ENCODE measurements around the gene TEKT4. TPM values are rescaled to one million over a fixed set of nuclear protein-coding genes. Genes with fewer than 3 reads are reported as not detected.

Gene TEKT4
- total RNA-seq, 1 donor = not detected

DNA sequence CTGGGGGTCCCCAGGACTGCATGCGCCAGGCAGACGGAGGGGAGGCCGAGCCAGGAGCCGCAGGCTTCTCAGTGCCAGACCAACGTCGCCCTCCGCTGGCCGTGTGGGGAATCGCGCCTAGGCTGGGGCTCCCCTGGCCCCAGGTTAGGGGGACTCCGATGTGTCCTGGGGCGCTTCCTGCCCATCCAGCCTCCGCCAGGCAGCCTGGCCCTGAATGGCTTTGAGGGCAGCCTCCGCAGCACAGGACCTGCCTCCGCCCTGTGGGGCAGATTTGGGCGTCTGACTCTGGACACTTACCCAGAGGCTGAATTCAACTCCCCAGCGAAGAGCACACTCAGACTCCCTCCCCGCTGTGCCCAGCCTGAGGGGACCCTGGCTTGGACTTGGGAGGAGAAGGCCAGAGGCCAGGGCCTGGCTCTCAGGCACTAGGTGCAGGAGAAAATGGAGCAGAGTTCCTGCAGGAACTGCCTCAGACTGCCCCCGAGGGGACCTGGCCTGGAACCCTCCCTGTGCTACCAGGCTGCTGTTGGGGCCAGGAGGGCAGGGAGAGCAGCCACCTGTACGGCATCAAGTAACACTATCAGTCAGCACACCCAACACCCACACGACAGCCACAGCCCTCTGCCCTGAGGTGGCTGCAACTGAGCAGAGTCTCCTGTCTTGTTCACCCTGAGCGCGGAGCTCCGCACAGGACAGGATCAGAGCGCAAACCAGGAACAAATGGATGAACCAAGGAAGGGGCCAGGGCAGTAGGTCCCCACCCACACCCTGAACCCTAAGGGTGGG lies 597 bp upstream of the TEKT4 start:
- TF ChIP-seq, protein P1, sequence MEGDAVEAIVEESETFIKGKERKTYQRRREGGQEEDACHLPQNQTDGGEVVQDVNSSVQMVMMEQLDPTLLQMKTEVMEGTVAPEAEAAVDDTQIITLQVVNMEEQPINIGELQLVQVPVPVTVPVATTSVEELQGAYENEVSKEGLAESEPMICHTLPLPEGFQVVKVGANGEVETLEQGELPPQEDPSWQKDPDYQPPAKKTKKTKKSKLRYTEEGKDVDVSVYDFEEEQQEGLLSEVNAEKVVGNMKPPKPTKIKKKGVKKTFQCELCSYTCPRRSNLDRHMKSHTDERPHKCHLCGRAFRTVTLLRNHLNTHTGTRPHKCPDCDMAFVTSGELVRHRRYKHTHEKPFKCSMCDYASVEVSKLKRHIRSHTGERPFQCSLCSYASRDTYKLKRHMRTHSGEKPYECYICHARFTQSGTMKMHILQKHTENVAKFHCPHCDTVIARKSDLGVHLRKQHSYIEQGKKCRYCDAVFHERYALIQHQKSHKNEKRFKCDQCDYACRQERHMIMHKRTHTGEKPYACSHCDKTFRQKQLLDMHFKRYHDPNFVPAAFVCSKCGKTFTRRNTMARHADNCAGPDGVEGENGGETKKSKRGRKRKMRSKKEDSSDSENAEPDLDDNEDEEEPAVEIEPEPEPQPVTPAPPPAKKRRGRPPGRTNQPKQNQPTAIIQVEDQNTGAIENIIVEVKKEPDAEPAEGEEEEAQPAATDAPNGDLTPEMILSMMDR (IDR thresholded peaks at IDR 0.05; ENCODE audit: extremely low read depth, low read depth, low read length) = peak; percentile 38
- no peak overlapping the region for H3K4me3 ChIP-seq (ENCODE audit: insufficient read depth, low read length)
- no peaks in the 10 kb centered on the region for H3K27me3 ChIP-seq (ENCODE audit: insufficient read depth, low read length)
- no peak overlapping the region for H3K27ac ChIP-seq (ENCODE audit: low read depth, low read length)
- no peak overlapping the region for H3K4me2 ChIP-seq (ENCODE audit: insufficient read depth, low read length)
- no peak overlapping the region for H2AFZ ChIP-seq (ENCODE audit: low read length)
- no peaks in the 10 kb centered on the region for H3K79me2 ChIP-seq (ENCODE audit: insufficient read depth, low read length)
- peak; percentile 80 for DNase-seq (ENCODE audit: insufficient read length, low spot score, missing footprints)
- no peaks in the 10 kb centered on the region for H3K4me1 ChIP-seq (ENCODE audit: insufficient read depth, low read length)
- no peaks in the 10 kb centered on the region for H3K9me3 ChIP-seq (ENCODE audit: low read depth, low read length)
- no peaks in the 10 kb centered on the region for H3K36me3 ChIP-seq (ENCODE audit: insufficient read depth, low read length)
- H4K20me1 ChIP-seq (ENCODE audit: insufficient read depth, low read length) = no peaks in the 10 kb centered on the region

DNA sequence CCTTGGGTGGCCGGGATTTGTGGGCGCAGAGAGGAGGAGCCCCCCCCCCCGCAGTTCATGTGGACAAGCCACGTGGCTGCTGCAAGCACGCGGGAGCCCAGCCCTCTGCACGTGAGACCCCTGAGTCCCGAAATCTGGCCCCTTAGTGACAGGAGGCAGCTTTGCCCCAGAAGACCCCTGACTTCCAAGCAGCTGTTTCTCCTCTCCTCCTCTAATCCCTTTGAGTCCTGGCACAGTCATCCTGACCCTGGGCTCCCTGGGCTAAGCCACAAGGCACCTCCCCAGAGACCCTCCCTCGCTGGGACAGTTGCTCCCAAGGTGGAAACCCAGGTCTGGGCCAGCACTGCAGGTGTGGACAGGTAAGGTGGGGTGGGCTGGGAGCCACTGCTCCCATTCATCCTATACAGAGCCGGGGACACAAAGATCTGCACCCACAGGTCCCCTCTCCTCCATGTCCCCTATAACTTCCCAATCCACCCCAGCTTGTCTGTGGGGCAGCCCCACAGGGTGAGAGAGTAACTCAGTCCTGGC lies 923 bp downstream of the TEKT4 start:
- TF ChIP-seq, protein P1 (IDR thresholded peaks at IDR 0.05; ENCODE audit: extremely low read depth, low read depth, low read length) = no peak

DNA sequence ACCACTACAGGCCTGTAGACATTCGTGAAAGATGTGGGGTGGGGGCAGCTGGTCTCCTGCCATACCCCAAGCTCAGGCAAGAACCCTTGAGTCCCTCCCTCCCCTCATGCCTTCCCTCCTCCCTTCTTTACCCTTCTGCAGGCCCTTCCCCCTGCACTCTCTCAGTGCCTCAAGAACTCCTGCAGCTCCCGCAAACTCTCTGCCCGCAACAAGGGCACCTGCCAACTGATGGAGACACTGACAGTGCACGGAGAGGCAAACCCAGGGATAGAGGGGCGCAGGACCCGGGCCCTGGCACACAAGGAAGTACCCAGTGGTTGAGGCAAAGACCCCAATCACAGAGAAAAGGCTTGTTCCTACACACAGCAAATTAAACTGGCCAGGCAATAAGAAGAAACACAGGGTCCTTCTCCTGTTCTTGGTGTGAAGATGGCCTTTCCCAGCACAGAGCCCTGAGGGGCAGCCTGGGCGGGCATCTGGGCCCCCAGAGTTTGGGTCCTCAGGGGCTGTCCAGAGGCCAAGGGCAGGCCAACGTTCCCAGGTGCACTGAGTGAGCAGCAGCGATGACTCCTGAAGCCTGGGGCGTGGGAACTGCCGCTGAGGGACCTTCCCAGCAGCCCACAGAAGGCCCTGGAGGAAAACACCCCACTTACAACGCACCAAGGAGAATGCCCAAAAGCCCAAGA lies 1.6 kb downstream of the TEKT4 start:
- no peak overlapping the region for H3K4me3 ChIP-seq (ENCODE audit: insufficient read depth, low read length)
- no peak overlapping the region for H2AFZ ChIP-seq (ENCODE audit: low read length)
- no peaks in the 10 kb centered on the region for H3K4me1 ChIP-seq (ENCODE audit: insufficient read depth, low read length)
- no peak overlapping the region for H3K4me2 ChIP-seq (ENCODE audit: insufficient read depth, low read length)
- H3K9me3 ChIP-seq (ENCODE audit: low read depth, low read length) = no peaks in the 10 kb centered on the region
- H4K20me1 ChIP-seq (ENCODE audit: insufficient read depth, low read length) = no peaks in the 10 kb centered on the region
- TF ChIP-seq, protein P1 (IDR thresholded peaks at IDR 0.05; ENCODE audit: extremely low read depth, low read depth, low read length) = no peak
- DNase-seq (ENCODE audit: insufficient read length, low spot score, missing footprints) = peak; percentile 56
- no peaks in the 10 kb centered on the region for H3K36me3 ChIP-seq (ENCODE audit: insufficient read depth, low read length)
- no peak overlapping the region for H3K27ac ChIP-seq (ENCODE audit: low read depth, low read length)
- no peaks in the 10 kb centered on the region for H3K79me2 ChIP-seq (ENCODE audit: insufficient read depth, low read length)
- no peaks in the 10 kb centered on the region for H3K27me3 ChIP-seq (ENCODE audit: insufficient read depth, low read length)

More for the DNA sequence above, 923 bp downstream of the TEKT4 start:
- Histone ChIP-seq H4K20me1 (ENCODE audit: insufficient read depth, low read length) (no peaks in the 10 kb centered on the region), H3K79me2 (ENCODE audit: insufficient read depth, low read length) (no peaks in the 10 kb centered on the region), H3K27me3 (ENCODE audit: insufficient read depth, low read length) (no peaks in the 10 kb centered on the region), H3K36me3 (ENCODE audit: insufficient read depth, low read length) (no peaks in the 10 kb centered on the region), H3K4me2 (ENCODE audit: insufficient read depth, low read length) (no peak overlapping the region), H2AFZ (ENCODE audit: low read length) (no peak overlapping the region), H3K4me3 (ENCODE audit: insufficient read depth, low read length) (no peak overlapping the region), H3K27ac (ENCODE audit: low read depth, low read length) (no peak overlapping the region), H3K9me3 (ENCODE audit: low read depth, low read length) (no peaks in the 10 kb centered on the region), H3K4me1 (ENCODE audit: insufficient read depth, low read length) (no peaks in the 10 kb centered on the region)
- DNase-seq (ENCODE audit: insufficient read length, low spot score, missing footprints) = peak; percentile 52

Data from osteoblast (primary cell).